HCT116 (cell line): Measurements from ENCODE around the gene DLG5. TPM values are rescaled to one million over a fixed set of nuclear protein-coding genes. Genes with fewer than 3 reads are reported as not detected.

ENCODE experiments used
- ATAC-seq: fragments of 200-7000 bp; cut with Tn5 transposase; 2 replicates; pipeline ENCODE4 v1.9.1; 2020; ENCODE audit warnings: mild to moderate bottlenecking, moderate library complexity
- BruUV-seq: library from RNA; stranded (reverse); fragments of 400-500 nt; replicated peaks from 2 replicates; lab custom pipeline; 2021; lab: Mats Ljungman, UMichigan
- CTCF ChIA-PET: fragments of 300-600 bp; sonication (Branson Sonifier 250); formaldehyde crosslinking; loops from one replicate; lab custom pipeline; 2021; ENCODE audit warnings: antibody characterized with exemption; lab: Charles Lee
- POLR2A ChIA-PET: fragments of 300-600, 350-600 bp; sonication (Branson Sonifier 250); formaldehyde crosslinking; loops from one replicate; lab custom pipeline; 2021; ENCODE audit warnings: antibody characterized with exemption; lab: Charles Lee
- RAD21 ChIA-PET, 2 experiments: fragments of 300-600 bp; sonication (Branson Sonifier 250); formaldehyde crosslinking; loops; one replicate each; lab custom pipeline; 2023; ENCODE audit warnings: low total read pairs in 2 of 2; ENCODE audit not compliant: uncharacterized antibody in 2 of 2, unreplicated experiment in 2 of 2, low non-redundant PET in 1 of 2; lab: Charles Lee
- DNase-seq: peaks from one replicate; pipeline ENCODE4 v3.0.0-alpha.2; 2010; ENCODE audit warnings: low read depth, low spot score
- H2AFZ ChIP-seq: fragments of 200-600 bp; shearing (Covaris generic), sonication (generic); 2 replicates; pipeline ENCODE4 v1.6.1; 2017; ENCODE audit warnings: low read depth, mixed run types, mixed read lengths, antibody characterized with exemption, low read length; ENCODE audit not compliant: poor library complexity, severe bottlenecking
- H3K27ac ChIP-seq: 2 replicates; pipeline ENCODE4 v1.5.1; 2012; ENCODE audit warnings: low read depth, low read length
- H3K27me3 ChIP-seq: fragments of 200-600 bp; sonication (generic); 2 replicates; pipeline ENCODE4 v1.6.1; 2016; ENCODE audit warnings: mixed run types, low read length, mixed read lengths; ENCODE audit not compliant: insufficient read depth
- H3K36me3 ChIP-seq, 2 experiments: fragments of 200-500 bp in 1 of 2; fragments of 200-600 bp in 1 of 2; sonication (Bioruptor generic) in 1 of 2; sonication (generic) in 1 of 2; 2 replicates each; pipeline versions ENCODE4 v1.5.1 to v1.6.1; 2014 to 2016; ENCODE audit warnings: low read length in 2 of 2, inconsistent platforms in 1 of 2, mixed read lengths in 1 of 2, mixed run types in 1 of 2; ENCODE audit not compliant: insufficient read depth in 2 of 2, control insufficient read depth in 1 of 2
- H3K4me1 ChIP-seq, 2 experiments: fragments of 200-600 bp in 1 of 2; sonication (generic) in 1 of 2; 2 replicates each; pipeline versions ENCODE4 v1.5.1 to v1.6.1; 2012 to 2017; ENCODE audit warnings: low read length in 2 of 2, inconsistent platforms in 1 of 2, mild to moderate bottlenecking in 1 of 2, mixed read lengths in 1 of 2, mixed run types in 1 of 2, moderate library complexity in 1 of 2; ENCODE audit not compliant: insufficient read depth in 2 of 2, control insufficient read depth in 1 of 2
- H3K4me2 ChIP-seq: fragments of 200-600 bp; sonication (generic); 2 replicates; pipeline ENCODE4 v1.6.1; 2017; ENCODE audit warnings: mixed run types, low read length, mixed read lengths
- H3K4me3 ChIP-seq, 2 experiments: fragments of 200-600 bp in 1 of 2; sonication (generic) in 1 of 2; replicated peaks in 1 of 2; 2 replicates each; pipeline ENCODE4 v1.5.1; 2011 to 2016; ENCODE audit warnings: low read length in 2 of 2, control low read depth in 1 of 2, low read depth in 1 of 2, mild to moderate bottlenecking in 1 of 2, mixed read lengths in 1 of 2, mixed run types in 1 of 2
- H3K79me2 ChIP-seq: fragments of 200-600 bp; sonication (generic); 2 replicates; pipeline ENCODE4 v1.6.1; 2017; ENCODE audit warnings: mild to moderate bottlenecking, mixed run types, low read length, moderate library complexity, mixed read lengths; ENCODE audit not compliant: insufficient read depth
- H3K9ac ChIP-seq: fragments of 200-600 bp; sonication (generic); 2 replicates; pipeline ENCODE4 v1.6.1; 2016; ENCODE audit warnings: low read length, mixed read lengths
- H3K9me2 ChIP-seq: fragments of 200-600 bp; sonication (generic), shearing (Covaris generic); 2 replicates; pipeline ENCODE4 v1.6.1; 2017; ENCODE audit warnings: mixed run types, mild to moderate bottlenecking, moderate library complexity; ENCODE audit not compliant: insufficient read depth
- H3K9me3 ChIP-seq, 2 experiments: fragments of 200-500 bp in 1 of 2; fragments of 200-600 bp in 1 of 2; sonication (Bioruptor generic) in 1 of 2; sonication (generic) in 1 of 2; 2 replicates each; pipeline ENCODE4 v1.6.1; 2014 to 2017; ENCODE audit warnings: low read length in 2 of 2, mixed read lengths in 2 of 2, inconsistent platforms in 1 of 2, low read depth in 1 of 2, mild to moderate bottlenecking in 1 of 2, mixed run types in 1 of 2, moderate library complexity in 1 of 2; ENCODE audit not compliant: control insufficient read depth in 1 of 2, insufficient read depth in 1 of 2
- H4K20me1 ChIP-seq: fragments of 200-600 bp; sonication (generic), shearing (Covaris generic); 2 replicates; pipeline ENCODE4 v1.6.1; 2017; ENCODE audit warnings: mixed run types, mild to moderate bottlenecking, moderate library complexity; ENCODE audit not compliant: insufficient read depth
- EGR1 ChIP-seq: IDR thresholded peaks from 2 replicates; pipeline ENCODE4 v1.6.1; 2012; ENCODE audit warnings: low read depth
- ELF1 ChIP-seq: IDR thresholded peaks from 2 replicates; pipeline ENCODE4 v1.6.1; 2012; ENCODE audit warnings: low read depth, borderline replicate concordance
- EZH2 ChIP-seq: fragments of 200-600 bp; sonication (generic); IDR thresholded peaks from 2 replicates; pipeline ENCODE4 v1.6.1; 2017; ENCODE audit warnings: antibody characterized with exemption, mixed run types
- EZH2phosphoT487 ChIP-seq: fragments of 200-600 bp; IDR thresholded peaks from 2 replicates; pipeline ENCODE4 v1.6.1; 2018; ENCODE audit warnings: antibody characterized with exemption, borderline replicate concordance
- FOSL1 ChIP-seq: IDR thresholded peaks from 2 replicates; pipeline ENCODE4 v1.6.1; 2012; ENCODE audit warnings: low read depth
- POLR2A ChIP-seq: IDR thresholded peaks from 2 replicates; pipeline ENCODE4 v1.7.0; 2011; ENCODE audit warnings: borderline replicate concordance; ENCODE audit not compliant: insufficient read depth, insufficient read length; ENCODE audit errors: extremely low read depth
- POLR2AphosphoS5 ChIP-seq: IDR thresholded peaks from 2 replicates; pipeline ENCODE4 v1.6.1; 2011; ENCODE audit warnings: mild to moderate bottlenecking, low read depth, low read length, moderate library complexity
- RAD21 ChIP-seq: IDR thresholded peaks from 2 replicates; pipeline ENCODE4 v1.6.1; 2012; ENCODE audit warnings: low read depth, mild to moderate bottlenecking
- SIN3A ChIP-seq: IDR thresholded peaks from 2 replicates; pipeline ENCODE4 v1.6.1; 2012; ENCODE audit warnings: low read depth
- TCF7L2 ChIP-seq: IDR thresholded peaks from 2 replicates; pipeline ENCODE4 v1.7.0; 2011; ENCODE audit warnings: borderline replicate concordance, inconsistent platforms; ENCODE audit not compliant: insufficient read depth, insufficient read length; ENCODE audit errors: extremely low read depth
- YY1 ChIP-seq: IDR thresholded peaks from 2 replicates; pipeline ENCODE4 v1.6.1; 2011; ENCODE audit warnings: low read length, low read depth, moderate library complexity, mild to moderate bottlenecking; ENCODE audit not compliant: insufficient replicate concordance; ENCODE audit errors: extremely low read depth
- intact Hi-C: fragments of 100-400 bp; cut with micrococcal nuclease; formaldehyde crosslinking; loops from 2 replicates; pipeline ENCODE4 v1.10.0; 2022
- total RNA-seq: library from RNA; stranded (reverse); gene quantifications from one replicate; pipeline ENCODE4 v1.2.1, GENCODE V29; 2021; ENCODE audit not compliant: unreplicated experiment
- TF ChIP-seq, protein P1 (sequence below), 3 experiments: fragments of 200-600 bp in 1 of 3; sonication (generic) in 1 of 3; IDR thresholded peaks in 2 of 3; conservative IDR thresholded peaks in 1 of 3; 2 replicates each; pipeline ENCODE4 v1.5.1; 2012 to 2017; ENCODE audit warnings: low read depth in 2 of 3, low read length in 2 of 3, antibody characterized with exemption in 1 of 3, borderline replicate concordance in 1 of 3, control low read depth in 1 of 3, mild to moderate bottlenecking in 1 of 3, mixed read lengths in 1 of 3, mixed run types in 1 of 3, moderate library complexity in 1 of 3; ENCODE audit not compliant: insufficient read depth in 1 of 3
- TF ChIP-seq, protein P2 (sequence below): IDR thresholded peaks from 2 replicates; pipeline ENCODE4 v1.6.1; 2012; ENCODE audit warnings: low read depth
- TF ChIP-seq, protein P3 (sequence below): IDR thresholded peaks from 2 replicates; pipeline ENCODE4 v1.6.1; 2012
- TF ChIP-seq, protein P4 (sequence below): IDR thresholded peaks from 2 replicates; pipeline ENCODE4 v1.6.1; 2011; ENCODE audit warnings: mild to moderate bottlenecking, low read length, moderate library complexity; ENCODE audit not compliant: insufficient replicate concordance; ENCODE audit errors: extremely low read depth

The DLG5 gene
- total RNA-seq, 1 experiment from 2014 or later, result 44.8 TPM

DNA sequence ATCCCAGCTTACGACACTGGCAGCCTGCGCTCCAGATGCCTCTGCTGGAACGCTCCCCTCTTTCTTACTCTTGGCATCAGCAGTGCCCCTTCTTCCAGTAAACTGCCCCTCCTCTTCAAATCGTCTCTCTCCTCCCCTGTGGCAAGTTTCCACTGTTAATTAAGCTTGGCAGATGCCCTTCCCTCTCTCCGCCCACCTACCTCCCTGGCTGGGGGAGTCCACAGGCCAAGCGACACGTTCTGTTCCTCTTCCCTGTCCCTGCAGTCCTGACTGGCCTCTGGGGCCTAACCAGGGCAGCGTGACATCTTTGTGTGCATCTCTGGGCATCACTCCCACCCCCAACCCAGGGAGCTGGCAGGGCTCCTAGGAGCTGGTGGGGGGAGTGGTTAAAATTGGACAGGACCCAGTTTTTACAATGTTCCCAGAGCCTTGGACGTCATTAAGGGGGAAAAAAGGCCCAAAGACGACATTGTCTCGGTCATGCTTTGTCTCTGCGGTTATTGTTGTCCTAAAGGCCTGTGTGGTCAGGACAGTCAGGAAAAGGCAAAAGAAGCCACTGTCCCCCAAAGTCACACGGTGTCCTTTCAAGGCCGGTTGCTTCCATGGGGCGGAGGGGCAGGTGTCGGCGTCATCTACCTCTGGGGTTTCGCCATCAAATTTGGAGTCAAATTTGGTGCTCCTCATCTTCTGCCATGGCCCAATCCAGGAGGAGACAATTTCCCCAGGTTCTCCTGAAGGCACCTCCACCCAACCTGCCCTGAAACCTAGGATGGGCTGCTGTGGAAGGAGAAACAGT lies 54.2 kb downstream of the DLG5 start:
- ATAC-seq (no peak), DNase-seq (no peak)
- Histone ChIP-seq H2AFZ (no peak overlapping the region), H3K27ac (no peak overlapping the region; the same call in 1 of the 2 replicates), H3K4me1 (peaks cover 25 to 43% of the 10 kb centered on the region in 2 experiments), H4K20me1 (no peaks in the 10 kb centered on the region), H3K4me2 (no peak overlapping the region), H3K36me3 (no peaks in the 10 kb centered on the region), H3K4me3 (no peak overlapping the region), H3K79me2 (peaks cover 42% of the 10 kb centered on the region), H3K9me2 (no peaks in the 10 kb centered on the region), H3K27me3 (no peaks in the 10 kb centered on the region), H3K9me3 (no peaks in the 10 kb centered on the region), H3K9ac (no peak overlapping the region)
- CTCF ChIA-PET, result interaction anchor here (2.8 kb wide), 1 partner anchor 18 kb away, joined by 18 read pairs; no protein-coding TSS in a partner anchor
- POLR2A ChIA-PET, result interaction anchor here (1.4 kb wide), 1 partner anchor 9 kb away, joined by 5 read pairs; no protein-coding TSS in a partner anchor
- TF ChIP-seq, protein P1, sequence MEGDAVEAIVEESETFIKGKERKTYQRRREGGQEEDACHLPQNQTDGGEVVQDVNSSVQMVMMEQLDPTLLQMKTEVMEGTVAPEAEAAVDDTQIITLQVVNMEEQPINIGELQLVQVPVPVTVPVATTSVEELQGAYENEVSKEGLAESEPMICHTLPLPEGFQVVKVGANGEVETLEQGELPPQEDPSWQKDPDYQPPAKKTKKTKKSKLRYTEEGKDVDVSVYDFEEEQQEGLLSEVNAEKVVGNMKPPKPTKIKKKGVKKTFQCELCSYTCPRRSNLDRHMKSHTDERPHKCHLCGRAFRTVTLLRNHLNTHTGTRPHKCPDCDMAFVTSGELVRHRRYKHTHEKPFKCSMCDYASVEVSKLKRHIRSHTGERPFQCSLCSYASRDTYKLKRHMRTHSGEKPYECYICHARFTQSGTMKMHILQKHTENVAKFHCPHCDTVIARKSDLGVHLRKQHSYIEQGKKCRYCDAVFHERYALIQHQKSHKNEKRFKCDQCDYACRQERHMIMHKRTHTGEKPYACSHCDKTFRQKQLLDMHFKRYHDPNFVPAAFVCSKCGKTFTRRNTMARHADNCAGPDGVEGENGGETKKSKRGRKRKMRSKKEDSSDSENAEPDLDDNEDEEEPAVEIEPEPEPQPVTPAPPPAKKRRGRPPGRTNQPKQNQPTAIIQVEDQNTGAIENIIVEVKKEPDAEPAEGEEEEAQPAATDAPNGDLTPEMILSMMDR (IDR thresholded peaks at IDR 0.05 in 2 of 3, conservative IDR thresholded peaks at IDR 0.05 in 1 of 3; ENCODE audit: borderline replicate concordance in 1 of 3, insufficient read depth in 1 of 3, low read depth in 2 of 3, low read length in 2 of 3), result no peak
- TF ChIP-seq SIN3A (no peak), ELF1 (no peak), RAD21 (no peak), EZH2phosphoT487 (no peak), EZH2 (no peak), POLR2AphosphoS5 (no peak), EGR1 (no peak), POLR2A (no peak), FOSL1 (no peak), YY1 (no peak), TCF7L2 (no peak)
- TF ChIP-seq, protein P2, sequence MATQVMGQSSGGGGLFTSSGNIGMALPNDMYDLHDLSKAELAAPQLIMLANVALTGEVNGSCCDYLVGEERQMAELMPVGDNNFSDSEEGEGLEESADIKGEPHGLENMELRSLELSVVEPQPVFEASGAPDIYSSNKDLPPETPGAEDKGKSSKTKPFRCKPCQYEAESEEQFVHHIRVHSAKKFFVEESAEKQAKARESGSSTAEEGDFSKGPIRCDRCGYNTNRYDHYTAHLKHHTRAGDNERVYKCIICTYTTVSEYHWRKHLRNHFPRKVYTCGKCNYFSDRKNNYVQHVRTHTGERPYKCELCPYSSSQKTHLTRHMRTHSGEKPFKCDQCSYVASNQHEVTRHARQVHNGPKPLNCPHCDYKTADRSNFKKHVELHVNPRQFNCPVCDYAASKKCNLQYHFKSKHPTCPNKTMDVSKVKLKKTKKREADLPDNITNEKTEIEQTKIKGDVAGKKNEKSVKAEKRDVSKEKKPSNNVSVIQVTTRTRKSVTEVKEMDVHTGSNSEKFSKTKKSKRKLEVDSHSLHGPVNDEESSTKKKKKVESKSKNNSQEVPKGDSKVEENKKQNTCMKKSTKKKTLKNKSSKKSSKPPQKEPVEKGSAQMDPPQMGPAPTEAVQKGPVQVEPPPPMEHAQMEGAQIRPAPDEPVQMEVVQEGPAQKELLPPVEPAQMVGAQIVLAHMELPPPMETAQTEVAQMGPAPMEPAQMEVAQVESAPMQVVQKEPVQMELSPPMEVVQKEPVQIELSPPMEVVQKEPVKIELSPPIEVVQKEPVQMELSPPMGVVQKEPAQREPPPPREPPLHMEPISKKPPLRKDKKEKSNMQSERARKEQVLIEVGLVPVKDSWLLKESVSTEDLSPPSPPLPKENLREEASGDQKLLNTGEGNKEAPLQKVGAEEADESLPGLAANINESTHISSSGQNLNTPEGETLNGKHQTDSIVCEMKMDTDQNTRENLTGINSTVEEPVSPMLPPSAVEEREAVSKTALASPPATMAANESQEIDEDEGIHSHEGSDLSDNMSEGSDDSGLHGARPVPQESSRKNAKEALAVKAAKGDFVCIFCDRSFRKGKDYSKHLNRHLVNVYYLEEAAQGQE, result no peak
- TF ChIP-seq, protein P3, sequence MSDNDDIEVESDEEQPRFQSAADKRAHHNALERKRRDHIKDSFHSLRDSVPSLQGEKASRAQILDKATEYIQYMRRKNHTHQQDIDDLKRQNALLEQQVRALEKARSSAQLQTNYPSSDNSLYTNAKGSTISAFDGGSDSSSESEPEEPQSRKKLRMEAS, result no peak
- TF ChIP-seq, protein P4, sequence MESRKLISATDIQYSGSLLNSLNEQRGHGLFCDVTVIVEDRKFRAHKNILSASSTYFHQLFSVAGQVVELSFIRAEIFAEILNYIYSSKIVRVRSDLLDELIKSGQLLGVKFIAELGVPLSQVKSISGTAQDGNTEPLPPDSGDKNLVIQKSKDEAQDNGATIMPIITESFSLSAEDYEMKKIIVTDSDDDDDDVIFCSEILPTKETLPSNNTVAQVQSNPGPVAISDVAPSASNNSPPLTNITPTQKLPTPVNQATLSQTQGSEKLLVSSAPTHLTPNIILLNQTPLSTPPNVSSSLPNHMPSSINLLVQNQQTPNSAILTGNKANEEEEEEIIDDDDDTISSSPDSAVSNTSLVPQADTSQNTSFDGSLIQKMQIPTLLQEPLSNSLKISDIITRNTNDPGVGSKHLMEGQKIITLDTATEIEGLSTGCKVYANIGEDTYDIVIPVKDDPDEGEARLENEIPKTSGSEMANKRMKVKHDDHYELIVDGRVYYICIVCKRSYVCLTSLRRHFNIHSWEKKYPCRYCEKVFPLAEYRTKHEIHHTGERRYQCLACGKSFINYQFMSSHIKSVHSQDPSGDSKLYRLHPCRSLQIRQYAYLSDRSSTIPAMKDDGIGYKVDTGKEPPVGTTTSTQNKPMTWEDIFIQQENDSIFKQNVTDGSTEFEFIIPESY, result no peak
- RAD21 ChIA-PET, result no interaction called here
- TSS peak; percentile 22 for BruUV-seq
- intact Hi-C loops, result no loop called here
